ENCODE measurements around the gene KBTBD7.

- no peak for TF ChIP-seq TAF1 (IDR thresholded peaks at IDR 0.05; ENCODE audit: low read depth, low read length)
- no peak for TF ChIP-seq POLR2A (IDR thresholded peaks at IDR 0.05; ENCODE audit: low read depth, low read length)
- TF ChIP-seq POLR2AphosphoS5 (IDR thresholded peaks at IDR 0.05; ENCODE audit: low read depth, low read length) = no peak
- no peak for TF ChIP-seq PAX5 (IDR thresholded peaks at IDR 0.05; ENCODE audit: insufficient read depth, low read length, severe bottlenecking)
- no peak for TF ChIP-seq SPI1 (IDR thresholded peaks at IDR 0.05; ENCODE audit: low read depth, low read length)
- no peak for TF ChIP-seq POU2F2 (IDR thresholded peaks at IDR 0.05; ENCODE audit: low read depth, low read length)
These were observed 7.9 kb downstream of the KBTBD7 start for GRCh38 chr13:41186481-41186880.

All from GM12891 (cell line).